ENCODE data around the gene MIPOL1.

DNA sequence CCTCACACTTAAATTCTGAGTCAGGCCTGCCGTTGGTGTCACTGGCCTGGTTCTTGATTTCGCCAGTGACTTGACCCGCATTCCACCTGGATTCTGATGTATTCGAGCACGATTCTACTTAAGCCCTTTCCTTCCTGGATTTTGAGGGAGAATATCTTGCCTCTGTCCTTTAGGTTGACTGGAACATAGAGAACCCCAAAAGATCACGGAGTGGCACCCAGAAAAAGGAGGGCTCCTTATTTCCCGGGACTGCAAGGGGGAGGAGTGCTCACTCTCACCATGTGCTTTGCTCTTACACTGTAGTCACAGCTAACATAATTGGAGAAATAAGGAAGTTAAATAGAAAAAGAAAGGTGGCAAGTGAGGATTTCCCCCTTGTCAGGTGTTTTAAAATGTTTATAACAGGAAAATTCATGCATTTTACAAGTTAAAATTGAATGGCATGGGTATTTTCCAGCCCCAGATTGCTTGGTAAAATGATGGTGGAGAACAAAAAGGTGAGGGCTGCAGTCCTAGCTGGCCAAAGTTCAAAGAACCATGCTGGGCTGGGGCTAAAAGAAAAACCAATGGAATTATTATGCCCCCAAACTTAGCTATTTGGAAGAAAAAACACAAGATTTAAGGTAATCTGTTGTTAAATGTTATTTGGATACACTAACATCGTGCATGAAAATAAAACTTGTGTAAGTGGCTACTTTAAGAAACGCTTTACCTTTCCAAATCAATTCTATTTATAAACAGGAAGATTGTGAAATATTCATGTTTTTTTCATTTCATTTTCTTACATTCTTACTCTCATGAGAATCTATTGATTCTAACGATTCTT is 388.4 kb downstream of the MIPOL1 start:
- no peak for TF ChIP-seq POLR2A (IDR thresholded peaks at IDR 0.05; ENCODE audit: low read depth, low read length)
- no peak for TF ChIP-seq POLR2AphosphoS5 (IDR thresholded peaks at IDR 0.05; ENCODE audit: low read depth, low read length)
- no peak for TF ChIP-seq TAF1 (IDR thresholded peaks at IDR 0.05; ENCODE audit: borderline replicate concordance, low read depth, low read length)
